ENCODE results near the gene CHM. TPM values are rescaled to one million over a fixed set of nuclear protein-coding genes. Genes with fewer than 3 reads are reported as not detected.

Gene CHM
- total RNA-seq = 10 to 100 TPM in 3 of 4 donors, 1 to 10 TPM in 1; 7.0 to 13.4 (median 12.7) TPM

GRCh38 chrX:86047174-86047935, at the start of gene CHM:
Gene CHM (minus strand): TSS chrX:86047558. CDS start chrX:86047532, 26 bp downstream.
- peak within 1 kb of the TSS; percentile 79 to 91 (median 86) for H3K27ac ChIP-seq
- H3K27me3 ChIP-seq = no peaks in the 10 kb centered on the region
- no peak for TF ChIP-seq CTCF (IDR thresholded peaks at IDR 0.05)
- peak in 2 of 4 donors; percentile 12 to 35 for TF ChIP-seq POLR2A (IDR thresholded peaks at IDR 0.05)
- 2 to 19% methylated on average over 19 to 25 of the region's 25 CpGs for WGBS, 2 donors
- no peak for DNase-seq
- peak within 1 kb of the TSS; percentile 44 to 72 (median 56) for H3K4me3 ChIP-seq
- H3K9me3 ChIP-seq = no peaks in the 10 kb centered on the region
- H3K4me1 ChIP-seq = peaks cover 0 to 9% (median 0%) of the 10 kb centered on the region in 3 donors
- intact Hi-C loops (cut with DNase I) = no loop called here
- H3K36me3 ChIP-seq = no peaks in the 10 kb centered on the region

GRCh38 chrX:86078650-86079049, 31.3 kb upstream of the CHM start:
- H3K27ac ChIP-seq = no peak overlapping the region
- WGBS, 2 donors = 45 to 55% methylated on average over 5 of the region's 5 CpGs
- intact Hi-C loops (cut with DNase I) = no loop called here
- H3K27me3 ChIP-seq = no peaks in the 10 kb centered on the region
- H3K9me3 ChIP-seq = no peaks in the 10 kb centered on the region
- no peaks in the 10 kb centered on the region for H3K4me1 ChIP-seq
- no peaks in the 10 kb centered on the region for H3K36me3 ChIP-seq
- TF ChIP-seq CTCF (IDR thresholded peaks at IDR 0.05) (no peak), POLR2A (IDR thresholded peaks at IDR 0.05) (no peak)
- H3K4me3 ChIP-seq = no peak overlapping the region
- no peak for DNase-seq

GRCh38 chrX:86066998-86067397, 19.6 kb upstream of the CHM start:
- Histone ChIP-seq H3K4me3 (no peak overlapping the region), H3K27me3 (no peaks in the 10 kb centered on the region), H3K27ac (no peak overlapping the region), H3K36me3 (no peaks in the 10 kb centered on the region), H3K9me3 (no peaks in the 10 kb centered on the region), H3K4me1 (no peaks in the 10 kb centered on the region)
- TF ChIP-seq POLR2A (IDR thresholded peaks at IDR 0.05) (no peak), CTCF (IDR thresholded peaks at IDR 0.05) (no peak)
- WGBS, 2 donors = 58 to 72% methylated on average over 4 of the region's 4 CpGs
- DNase-seq = no peak
- intact Hi-C loops (cut with DNase I) = no loop called here

- intact Hi-C loops (cut with DNase I) = no loop called here
- H3K36me3 ChIP-seq = no peaks in the 10 kb centered on the region
- H3K27me3 ChIP-seq = no peaks in the 10 kb centered on the region
- TF ChIP-seq CTCF (IDR thresholded peaks at IDR 0.05) = no peak
- no peak for TF ChIP-seq POLR2A (IDR thresholded peaks at IDR 0.05)
- H3K27ac ChIP-seq = no peak overlapping the region
- no peak for DNase-seq
- H3K9me3 ChIP-seq = no peaks in the 10 kb centered on the region
- no peaks in the 10 kb centered on the region for H3K4me1 ChIP-seq
- H3K4me3 ChIP-seq = no peak overlapping the region
- WGBS, 2 donors = 71 to 74% methylated on average over 3 of the region's 3 CpGs
These were observed 14.0 kb upstream of the CHM start for GRCh38 chrX:86061407-86061806.

GRCh38 chrX:86051741-86052140, 4.4 kb upstream of the CHM start:
- no peaks in the 10 kb centered on the region for H3K4me1 ChIP-seq
- intact Hi-C loops (cut with DNase I) = no loop called here
- H3K27ac ChIP-seq = no peak overlapping the region
- DNase-seq = no peak
- 30 to 36% methylated on average over 2 of the region's 2 CpGs for WGBS, 2 donors
- H3K36me3 ChIP-seq = no peaks in the 10 kb centered on the region
- H3K27me3 ChIP-seq = no peaks in the 10 kb centered on the region
- no peaks in the 10 kb centered on the region for H3K9me3 ChIP-seq
- H3K4me3 ChIP-seq = no peak overlapping the region
- TF ChIP-seq POLR2A (IDR thresholded peaks at IDR 0.05) (no peak), CTCF (IDR thresholded peaks at IDR 0.05) (no peak)

Data from esophagus squamous epithelium (tissue), 5 donors.